ENCODE data around the gene TMEM115. TPM values are rescaled to one million over a fixed set of nuclear protein-coding genes. Genes with fewer than 3 reads are reported as not detected.

TMEM115 gene
- total and polyA plus RNA-seq, 2 of the 13 experiments (the other 11 are each of a cell fraction or from before 2014, with no cell fraction given) = 22.1 to 30.7 TPM

DNA sequence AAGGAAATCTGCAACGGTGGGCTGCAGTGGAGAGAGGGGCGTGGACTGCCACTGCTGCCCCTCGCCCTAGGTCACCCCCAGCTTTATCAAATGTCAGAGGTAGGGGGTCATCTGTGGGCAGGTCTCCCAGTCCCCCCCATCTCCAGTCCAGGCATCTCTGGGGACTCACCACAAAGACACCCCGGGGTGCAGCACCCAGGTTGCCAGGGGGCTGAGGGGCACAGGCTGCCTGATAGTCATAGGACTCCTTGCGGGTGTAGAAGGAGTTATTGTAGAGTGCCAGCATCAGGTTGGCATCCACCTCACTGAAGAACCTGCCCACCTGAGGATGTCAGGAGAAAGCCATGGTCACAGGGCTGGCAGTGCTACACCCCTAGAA, 6.5 kb upstream of the TMEM115 start (continued):
- TF ChIP-seq, protein P1, sequence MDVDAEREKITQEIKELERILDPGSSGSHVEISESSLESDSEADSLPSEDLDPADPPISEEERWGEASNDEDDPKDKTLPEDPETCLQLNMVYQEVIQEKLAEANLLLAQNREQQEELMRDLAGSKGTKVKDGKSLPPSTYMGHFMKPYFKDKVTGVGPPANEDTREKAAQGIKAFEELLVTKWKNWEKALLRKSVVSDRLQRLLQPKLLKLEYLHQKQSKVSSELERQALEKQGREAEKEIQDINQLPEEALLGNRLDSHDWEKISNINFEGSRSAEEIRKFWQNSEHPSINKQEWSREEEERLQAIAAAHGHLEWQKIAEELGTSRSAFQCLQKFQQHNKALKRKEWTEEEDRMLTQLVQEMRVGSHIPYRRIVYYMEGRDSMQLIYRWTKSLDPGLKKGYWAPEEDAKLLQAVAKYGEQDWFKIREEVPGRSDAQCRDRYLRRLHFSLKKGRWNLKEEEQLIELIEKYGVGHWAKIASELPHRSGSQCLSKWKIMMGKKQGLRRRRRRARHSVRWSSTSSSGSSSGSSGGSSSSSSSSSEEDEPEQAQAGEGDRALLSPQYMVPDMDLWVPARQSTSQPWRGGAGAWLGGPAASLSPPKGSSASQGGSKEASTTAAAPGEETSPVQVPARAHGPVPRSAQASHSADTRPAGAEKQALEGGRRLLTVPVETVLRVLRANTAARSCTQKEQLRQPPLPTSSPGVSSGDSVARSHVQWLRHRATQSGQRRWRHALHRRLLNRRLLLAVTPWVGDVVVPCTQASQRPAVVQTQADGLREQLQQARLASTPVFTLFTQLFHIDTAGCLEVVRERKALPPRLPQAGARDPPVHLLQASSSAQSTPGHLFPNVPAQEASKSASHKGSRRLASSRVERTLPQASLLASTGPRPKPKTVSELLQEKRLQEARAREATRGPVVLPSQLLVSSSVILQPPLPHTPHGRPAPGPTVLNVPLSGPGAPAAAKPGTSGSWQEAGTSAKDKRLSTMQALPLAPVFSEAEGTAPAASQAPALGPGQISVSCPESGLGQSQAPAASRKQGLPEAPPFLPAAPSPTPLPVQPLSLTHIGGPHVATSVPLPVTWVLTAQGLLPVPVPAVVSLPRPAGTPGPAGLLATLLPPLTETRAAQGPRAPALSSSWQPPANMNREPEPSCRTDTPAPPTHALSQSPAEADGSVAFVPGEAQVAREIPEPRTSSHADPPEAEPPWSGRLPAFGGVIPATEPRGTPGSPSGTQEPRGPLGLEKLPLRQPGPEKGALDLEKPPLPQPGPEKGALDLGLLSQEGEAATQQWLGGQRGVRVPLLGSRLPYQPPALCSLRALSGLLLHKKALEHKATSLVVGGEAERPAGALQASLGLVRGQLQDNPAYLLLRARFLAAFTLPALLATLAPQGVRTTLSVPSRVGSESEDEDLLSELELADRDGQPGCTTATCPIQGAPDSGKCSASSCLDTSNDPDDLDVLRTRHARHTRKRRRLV (CRISPR knock-in tag; IDR thresholded peaks at IDR 0.05) = no peak
- TF ChIP-seq, protein P2, sequence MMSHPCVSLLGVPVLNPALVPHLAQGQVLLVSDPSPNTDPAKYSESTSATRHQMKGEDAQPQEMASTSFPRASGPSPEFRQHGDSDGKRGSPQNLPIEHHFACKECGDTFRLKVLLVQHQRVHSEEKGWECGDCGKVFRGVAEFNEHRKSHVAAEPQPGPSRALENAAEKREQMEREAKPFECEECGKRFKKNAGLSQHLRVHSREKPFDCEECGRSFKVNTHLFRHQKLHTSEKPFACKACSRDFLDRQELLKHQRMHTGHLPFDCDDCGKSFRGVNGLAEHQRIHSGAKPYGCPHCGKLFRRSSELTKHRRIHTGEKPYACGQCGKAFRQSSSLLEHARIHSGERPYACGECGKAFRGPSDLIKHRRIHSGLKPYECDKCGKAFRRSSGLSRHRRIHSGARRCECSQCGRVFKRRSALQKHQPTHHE (CRISPR knock-in tag; IDR thresholded peaks at IDR 0.05; ENCODE audit: borderline replicate concordance) = no peak

DNA sequence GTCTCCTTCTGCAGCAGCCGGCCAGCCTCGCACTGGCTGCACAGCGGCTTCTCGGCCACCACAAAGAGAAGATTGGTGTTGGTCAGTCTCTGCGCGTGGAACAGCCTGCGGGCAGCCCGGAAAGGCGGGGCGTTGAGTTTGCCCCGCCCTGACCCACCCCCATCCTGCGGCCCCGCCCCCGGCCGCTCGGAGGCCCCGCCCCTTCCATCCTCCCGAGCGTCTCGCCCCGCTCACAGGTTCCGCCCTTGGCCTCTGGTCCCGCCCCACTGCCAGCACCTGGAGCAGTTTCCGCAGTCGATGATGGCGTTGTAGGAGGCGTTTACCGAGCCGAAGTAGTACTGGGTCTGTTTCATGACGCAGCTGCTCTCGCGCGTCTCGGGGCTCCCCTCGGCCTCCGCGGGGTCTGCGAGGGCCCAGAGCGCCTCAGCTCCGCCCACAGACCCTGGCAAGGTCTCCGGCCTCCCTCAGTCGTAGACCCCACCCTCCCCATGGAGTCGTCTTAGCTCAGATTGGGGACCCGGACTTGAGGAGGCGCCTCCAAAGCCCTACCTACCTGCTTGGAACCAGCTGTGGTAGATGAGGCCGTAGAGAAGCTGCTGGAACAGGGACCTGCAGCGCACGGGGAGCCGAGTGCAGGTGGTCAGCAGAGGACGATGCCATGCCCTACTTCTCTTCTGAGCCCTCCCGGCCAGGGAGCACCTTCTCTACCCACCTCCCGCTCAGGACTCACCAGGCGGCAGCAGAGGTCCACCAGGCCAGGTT, 5.9 kb upstream of the TMEM115 start:
- FAIRE-seq = no peak
- no peaks in the 10 kb centered on the region for H4K20me1 ChIP-seq (ENCODE audit: insufficient read depth, low read length)
- CTCF ChIA-PET (ENCODE audit: low intra/inter-chr PET ratio, low total read pairs) = no interaction called here
- no peak overlapping the region for H3K27ac ChIP-seq (ENCODE audit: extremely low read length, insufficient read depth, low read length)
- H3K9me3 ChIP-seq (ENCODE audit: low read length) = no peaks in the 10 kb centered on the region
- POLR2A ChIA-PET = interaction anchor here (0.6 kb wide), 1 partner anchor 1340 kb away, joined by 3 read pairs; no protein-coding TSS in a partner anchor
- peak overlapping the region in 2 of 3 experiments; percentile 29 to 35; a peak in 2 of 6 replicates for H3K4me3 ChIP-seq (replicated peaks in 1 of 3; ENCODE audit: insufficient read depth in 1 of 3, low read depth in 2 of 3, low read length in 3 of 3)
- in situ Hi-C loops (cut with HindIII; ENCODE audit: extremely low pct_ligation_motif_present, low pct_unique_long_range_greater_than_20kb) (no loop called here), intact Hi-C loops (cut with micrococcal nuclease; ENCODE audit: unreplicated experiment) (no loop called here)
- no peak overlapping the region for H2AFZ ChIP-seq (ENCODE audit: low read length)
- no peaks in the 10 kb centered on the region for H3K36me3 ChIP-seq (replicated peaks in 1 of 2; ENCODE audit: control insufficient read depth in 1 of 2, insufficient read depth in 2 of 2, low read length in 2 of 2)
- peak overlapping the region; percentile 47 for H3K4me2 ChIP-seq (ENCODE audit: low read depth, low read length)
- DNase-seq (ENCODE audit: low spot score) = no peak
- ATAC-seq = peak; percentile 24
- WGBS (ENCODE audit: low lambda C conversion rate) = 72% methylated on average over 26 of the region's 53 CpGs
- H3K27me3 ChIP-seq (ENCODE audit: control insufficient read depth in 1 of 2, insufficient read depth in 2 of 2, low read length in 2 of 2) = peaks cover 15 to 62% of the 10 kb centered on the region in 2 experiments; a peak in 4 of 5 replicates
- H3K9ac ChIP-seq (ENCODE audit: insufficient read depth, low read depth, low read length) = no peak overlapping the region
- H3K4me1 ChIP-seq (ENCODE audit: insufficient read depth, low read length) = no peaks in the 10 kb centered on the region
- no TSS peak for BruUV-seq (replicated peaks)
- TF ChIP-seq, protein P3, sequence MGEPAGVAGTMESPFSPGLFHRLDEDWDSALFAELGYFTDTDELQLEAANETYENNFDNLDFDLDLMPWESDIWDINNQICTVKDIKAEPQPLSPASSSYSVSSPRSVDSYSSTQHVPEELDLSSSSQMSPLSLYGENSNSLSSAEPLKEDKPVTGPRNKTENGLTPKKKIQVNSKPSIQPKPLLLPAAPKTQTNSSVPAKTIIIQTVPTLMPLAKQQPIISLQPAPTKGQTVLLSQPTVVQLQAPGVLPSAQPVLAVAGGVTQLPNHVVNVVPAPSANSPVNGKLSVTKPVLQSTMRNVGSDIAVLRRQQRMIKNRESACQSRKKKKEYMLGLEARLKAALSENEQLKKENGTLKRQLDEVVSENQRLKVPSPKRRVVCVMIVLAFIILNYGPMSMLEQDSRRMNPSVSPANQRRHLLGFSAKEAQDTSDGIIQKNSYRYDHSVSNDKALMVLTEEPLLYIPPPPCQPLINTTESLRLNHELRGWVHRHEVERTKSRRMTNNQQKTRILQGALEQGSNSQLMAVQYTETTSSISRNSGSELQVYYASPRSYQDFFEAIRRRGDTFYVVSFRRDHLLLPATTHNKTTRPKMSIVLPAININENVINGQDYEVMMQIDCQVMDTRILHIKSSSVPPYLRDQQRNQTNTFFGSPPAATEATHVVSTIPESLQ (CRISPR knock-in tag; conservative IDR thresholded peaks at IDR 0.05) = no peak
- TF ChIP-seq, protein P4, sequence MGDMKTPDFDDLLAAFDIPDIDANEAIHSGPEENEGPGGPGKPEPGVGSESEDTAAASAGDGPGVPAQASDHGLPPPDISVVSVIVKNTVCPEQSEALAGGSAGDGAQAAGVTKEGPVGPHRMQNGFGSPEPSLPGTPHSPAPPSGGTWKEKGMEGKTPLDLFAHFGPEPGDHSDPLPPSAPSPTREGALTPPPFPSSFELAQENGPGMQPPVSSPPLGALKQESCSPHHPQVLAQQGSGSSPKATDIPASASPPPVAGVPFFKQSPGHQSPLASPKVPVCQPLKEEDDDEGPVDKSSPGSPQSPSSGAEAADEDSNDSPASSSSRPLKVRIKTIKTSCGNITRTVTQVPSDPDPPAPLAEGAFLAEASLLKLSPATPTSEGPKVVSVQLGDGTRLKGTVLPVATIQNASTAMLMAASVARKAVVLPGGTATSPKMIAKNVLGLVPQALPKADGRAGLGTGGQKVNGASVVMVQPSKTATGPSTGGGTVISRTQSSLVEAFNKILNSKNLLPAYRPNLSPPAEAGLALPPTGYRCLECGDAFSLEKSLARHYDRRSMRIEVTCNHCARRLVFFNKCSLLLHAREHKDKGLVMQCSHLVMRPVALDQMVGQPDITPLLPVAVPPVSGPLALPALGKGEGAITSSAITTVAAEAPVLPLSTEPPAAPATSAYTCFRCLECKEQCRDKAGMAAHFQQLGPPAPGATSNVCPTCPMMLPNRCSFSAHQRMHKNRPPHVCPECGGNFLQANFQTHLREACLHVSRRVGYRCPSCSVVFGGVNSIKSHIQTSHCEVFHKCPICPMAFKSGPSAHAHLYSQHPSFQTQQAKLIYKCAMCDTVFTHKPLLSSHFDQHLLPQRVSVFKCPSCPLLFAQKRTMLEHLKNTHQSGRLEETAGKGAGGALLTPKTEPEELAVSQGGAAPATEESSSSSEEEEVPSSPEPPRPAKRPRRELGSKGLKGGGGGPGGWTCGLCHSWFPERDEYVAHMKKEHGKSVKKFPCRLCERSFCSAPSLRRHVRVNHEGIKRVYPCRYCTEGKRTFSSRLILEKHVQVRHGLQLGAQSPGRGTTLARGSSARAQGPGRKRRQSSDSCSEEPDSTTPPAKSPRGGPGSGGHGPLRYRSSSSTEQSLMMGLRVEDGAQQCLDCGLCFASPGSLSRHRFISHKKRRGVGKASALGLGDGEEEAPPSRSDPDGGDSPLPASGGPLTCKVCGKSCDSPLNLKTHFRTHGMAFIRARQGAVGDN (CRISPR knock-in tag; IDR thresholded peaks at IDR 0.05) = peak; percentile 11; the same call in 1 of the 2 replicates
- TF ChIP-seq GABPB1 (CRISPR knock-in tag; IDR thresholded peaks at IDR 0.05) (0 out of 2 replicates have a peak, but pooled peaks have one; percentile 16), THAP11 (CRISPR knock-in tag; IDR thresholded peaks at IDR 0.05) (0 out of 2 replicates have a peak, but pooled peaks have one; percentile 19)
- no peaks in the 10 kb centered on the region for H3K79me2 ChIP-seq (ENCODE audit: insufficient read depth, low read length)

Measured in HepG2 (cell line).